GM23338 (cell line): ENCODE data around the gene AGAP1. TPM values are rescaled to one million over a fixed set of nuclear protein-coding genes. Genes with fewer than 3 reads are reported as not detected.

Experiments used
- CREB1 ChIP-seq: fragments of 250-450 bp; sonication (Bioruptor Pico); IDR thresholded peaks from 2 replicates; pipeline ENCODE4 v1.5.0; 2020; ENCODE audit warnings: low read depth, mild to moderate bottlenecking, moderate library complexity
- EZH2phosphoT487 ChIP-seq: fragments of 200-600 bp; sonication (generic); IDR thresholded peaks from one replicate; pipeline ENCODE4 v1.8.1; 2018; ENCODE audit warnings: antibody characterized with exemption; ENCODE audit not compliant: unreplicated experiment
- JUNB ChIP-seq: IDR thresholded peaks from one replicate; pipeline ENCODE4 v1.6.1; 2016; ENCODE audit warnings: antibody characterized with exemption; ENCODE audit not compliant: unreplicated experiment
- POLR2AphosphoS5 ChIP-seq: IDR thresholded peaks from 2 replicates; pipeline ENCODE4 v1.6.1; 2016; ENCODE audit warnings: antibody characterized with exemption, low read depth
- STAT1 ChIP-seq: IDR thresholded peaks from one replicate; pipeline ENCODE4 v1.6.1; 2016; ENCODE audit warnings: antibody characterized with exemption; ENCODE audit not compliant: unreplicated experiment
- ZNF331 ChIP-seq: fragments of 250-450 bp; sonication (Bioruptor Pico); IDR thresholded peaks from 2 replicates; pipeline ENCODE4 v1.5.0; 2020; ENCODE audit warnings: low read depth, mild to moderate bottlenecking, moderate library complexity
- polyA plus RNA-seq: library from polyadenylated mRNA; unstranded; fragments of >200 nt; fragmentation: Nextera tagmentation; extraction: Ambion mirVana; gene quantifications from 2 replicates; pipeline ENCODE4 v1.2.1, GENCODE V29; 2016
- total RNA-seq: library from RNA; depleted of rRNA; stranded (reverse); fragments of >200 nt; shearing (Covaris generic); gene quantifications from 2 replicates; pipeline ENCODE4 v1.2.3, GENCODE V29; 2014
- TF ChIP-seq, protein P1 (sequence below): fragments of 250-450 bp; sonication (Bioruptor Pico); IDR thresholded peaks from 2 replicates; pipeline ENCODE4 v1.5.0; 2020; ENCODE audit warnings: mild to moderate bottlenecking, moderate library complexity
- TF ChIP-seq, protein P2 (sequence below): IDR thresholded peaks from 2 replicates; pipeline ENCODE4 v1.6.1; 2016; ENCODE audit warnings: antibody characterized with exemption
- TF ChIP-seq, protein P3 (sequence below): IDR thresholded peaks from one replicate; pipeline ENCODE4 v1.6.1; 2018; ENCODE audit warnings: antibody characterized with exemption; ENCODE audit not compliant: unreplicated experiment

The AGAP1 gene
- total and polyA plus RNA-seq, 2 experiments from 2014 or later: 13.3 to 27.9 TPM

DNA sequence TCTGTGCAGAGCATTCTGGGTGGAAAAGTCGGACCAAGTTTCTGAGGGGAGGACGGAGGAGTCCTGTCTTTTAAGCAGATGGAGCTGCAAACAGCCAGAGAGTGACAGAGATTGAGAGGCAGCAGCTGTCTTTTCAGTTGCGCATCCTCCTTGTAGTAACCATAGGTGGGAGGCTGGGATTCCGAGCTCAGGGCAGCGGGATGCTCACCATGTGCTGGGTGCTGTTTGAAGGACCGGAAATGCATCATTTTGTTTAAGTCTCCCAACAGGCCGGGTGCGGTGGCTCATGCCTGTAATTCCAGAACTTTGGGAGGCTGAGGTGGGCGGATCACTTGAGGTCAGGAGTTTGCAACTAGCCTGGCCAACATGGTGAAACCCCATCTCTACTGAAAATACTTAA, 93.4 kb downstream of the AGAP1 start (continued):
- TF ChIP-seq, protein P1, sequence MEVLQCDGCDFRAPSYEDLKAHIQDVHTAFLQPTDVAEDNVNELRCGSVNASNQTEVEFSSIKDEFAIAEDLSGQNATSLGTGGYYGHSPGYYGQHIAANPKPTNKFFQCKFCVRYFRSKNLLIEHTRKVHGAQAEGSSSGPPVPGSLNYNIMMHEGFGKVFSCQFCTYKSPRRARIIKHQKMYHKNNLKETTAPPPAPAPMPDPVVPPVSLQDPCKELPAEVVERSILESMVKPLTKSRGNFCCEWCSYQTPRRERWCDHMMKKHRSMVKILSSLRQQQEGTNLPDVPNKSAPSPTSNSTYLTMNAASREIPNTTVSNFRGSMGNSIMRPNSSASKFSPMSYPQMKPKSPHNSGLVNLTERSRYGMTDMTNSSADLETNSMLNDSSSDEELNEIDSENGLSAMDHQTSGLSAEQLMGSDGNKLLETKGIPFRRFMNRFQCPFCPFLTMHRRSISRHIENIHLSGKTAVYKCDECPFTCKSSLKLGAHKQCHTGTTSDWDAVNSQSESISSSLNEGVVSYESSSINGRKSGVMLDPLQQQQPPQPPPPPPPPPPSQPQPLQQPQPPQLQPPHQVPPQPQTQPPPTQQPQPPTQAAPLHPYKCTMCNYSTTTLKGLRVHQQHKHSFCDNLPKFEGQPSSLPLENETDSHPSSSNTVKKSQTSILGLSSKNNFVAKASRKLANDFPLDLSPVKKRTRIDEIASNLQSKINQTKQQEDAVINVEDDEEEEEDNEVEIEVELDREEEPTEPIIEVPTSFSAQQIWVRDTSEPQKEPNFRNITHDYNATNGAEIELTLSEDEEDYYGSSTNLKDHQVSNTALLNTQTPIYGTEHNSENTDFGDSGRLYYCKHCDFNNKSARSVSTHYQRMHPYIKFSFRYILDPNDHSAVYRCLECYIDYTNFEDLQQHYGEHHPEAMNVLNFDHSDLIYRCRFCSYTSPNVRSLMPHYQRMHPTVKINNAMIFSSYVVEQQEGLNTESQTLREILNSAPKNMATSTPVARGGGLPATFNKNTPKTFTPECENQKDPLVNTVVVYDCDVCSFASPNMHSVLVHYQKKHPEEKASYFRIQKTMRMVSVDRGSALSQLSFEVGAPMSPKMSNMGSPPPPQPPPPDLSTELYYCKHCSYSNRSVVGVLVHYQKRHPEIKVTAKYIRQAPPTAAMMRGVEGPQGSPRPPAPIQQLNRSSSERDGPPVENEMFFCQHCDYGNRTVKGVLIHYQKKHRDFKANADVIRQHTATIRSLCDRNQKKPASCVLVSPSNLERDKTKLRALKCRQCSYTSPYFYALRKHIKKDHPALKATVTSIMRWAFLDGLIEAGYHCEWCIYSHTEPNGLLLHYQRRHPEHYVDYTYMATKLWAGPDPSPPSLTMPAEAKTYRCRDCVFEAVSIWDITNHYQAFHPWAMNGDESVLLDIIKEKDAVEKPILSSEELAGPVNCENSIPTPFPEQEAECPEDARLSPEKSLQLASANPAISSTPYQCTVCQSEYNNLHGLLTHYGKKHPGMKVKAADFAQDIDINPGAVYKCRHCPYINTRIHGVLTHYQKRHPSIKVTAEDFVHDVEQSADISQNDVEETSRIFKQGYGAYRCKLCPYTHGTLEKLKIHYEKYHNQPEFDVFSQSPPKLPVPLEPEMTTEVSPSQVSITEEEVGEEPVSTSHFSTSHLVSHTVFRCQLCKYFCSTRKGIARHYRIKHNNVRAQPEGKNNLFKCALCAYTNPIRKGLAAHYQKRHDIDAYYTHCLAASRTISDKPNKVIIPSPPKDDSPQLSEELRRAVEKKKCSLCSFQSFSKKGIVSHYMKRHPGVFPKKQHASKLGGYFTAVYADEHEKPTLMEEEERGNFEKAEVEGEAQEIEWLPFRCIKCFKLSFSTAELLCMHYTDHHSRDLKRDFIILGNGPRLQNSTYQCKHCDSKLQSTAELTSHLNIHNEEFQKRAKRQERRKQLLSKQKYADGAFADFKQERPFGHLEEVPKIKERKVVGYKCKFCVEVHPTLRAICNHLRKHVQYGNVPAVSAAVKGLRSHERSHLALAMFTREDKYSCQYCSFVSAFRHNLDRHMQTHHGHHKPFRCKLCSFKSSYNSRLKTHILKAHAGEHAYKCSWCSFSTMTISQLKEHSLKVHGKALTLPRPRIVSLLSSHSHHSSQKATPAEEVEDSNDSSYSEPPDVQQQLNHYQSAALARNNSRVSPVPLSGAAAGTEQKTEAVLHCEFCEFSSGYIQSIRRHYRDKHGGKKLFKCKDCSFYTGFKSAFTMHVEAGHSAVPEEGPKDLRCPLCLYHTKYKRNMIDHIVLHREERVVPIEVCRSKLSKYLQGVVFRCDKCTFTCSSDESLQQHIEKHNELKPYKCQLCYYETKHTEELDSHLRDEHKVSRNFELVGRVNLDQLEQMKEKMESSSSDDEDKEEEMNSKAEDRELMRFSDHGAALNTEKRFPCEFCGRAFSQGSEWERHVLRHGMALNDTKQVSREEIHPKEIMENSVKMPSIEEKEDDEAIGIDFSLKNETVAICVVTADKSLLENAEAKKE: no peak
- no peak for TF ChIP-seq POLR2AphosphoS5
- no peak for TF ChIP-seq STAT1
- TF ChIP-seq CREB1 (CRISPR knock-in tag): no peak
- TF ChIP-seq JUNB: no peak
- TF ChIP-seq ZNF331 (CRISPR knock-in tag): no peak
- TF ChIP-seq, protein P2, sequence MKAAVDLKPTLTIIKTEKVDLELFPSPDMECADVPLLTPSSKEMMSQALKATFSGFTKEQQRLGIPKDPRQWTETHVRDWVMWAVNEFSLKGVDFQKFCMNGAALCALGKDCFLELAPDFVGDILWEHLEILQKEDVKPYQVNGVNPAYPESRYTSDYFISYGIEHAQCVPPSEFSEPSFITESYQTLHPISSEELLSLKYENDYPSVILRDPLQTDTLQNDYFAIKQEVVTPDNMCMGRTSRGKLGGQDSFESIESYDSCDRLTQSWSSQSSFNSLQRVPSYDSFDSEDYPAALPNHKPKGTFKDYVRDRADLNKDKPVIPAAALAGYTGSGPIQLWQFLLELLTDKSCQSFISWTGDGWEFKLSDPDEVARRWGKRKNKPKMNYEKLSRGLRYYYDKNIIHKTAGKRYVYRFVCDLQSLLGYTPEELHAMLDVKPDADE: no peak
- no peak for TF ChIP-seq EZH2phosphoT487
- TF ChIP-seq, protein P3, sequence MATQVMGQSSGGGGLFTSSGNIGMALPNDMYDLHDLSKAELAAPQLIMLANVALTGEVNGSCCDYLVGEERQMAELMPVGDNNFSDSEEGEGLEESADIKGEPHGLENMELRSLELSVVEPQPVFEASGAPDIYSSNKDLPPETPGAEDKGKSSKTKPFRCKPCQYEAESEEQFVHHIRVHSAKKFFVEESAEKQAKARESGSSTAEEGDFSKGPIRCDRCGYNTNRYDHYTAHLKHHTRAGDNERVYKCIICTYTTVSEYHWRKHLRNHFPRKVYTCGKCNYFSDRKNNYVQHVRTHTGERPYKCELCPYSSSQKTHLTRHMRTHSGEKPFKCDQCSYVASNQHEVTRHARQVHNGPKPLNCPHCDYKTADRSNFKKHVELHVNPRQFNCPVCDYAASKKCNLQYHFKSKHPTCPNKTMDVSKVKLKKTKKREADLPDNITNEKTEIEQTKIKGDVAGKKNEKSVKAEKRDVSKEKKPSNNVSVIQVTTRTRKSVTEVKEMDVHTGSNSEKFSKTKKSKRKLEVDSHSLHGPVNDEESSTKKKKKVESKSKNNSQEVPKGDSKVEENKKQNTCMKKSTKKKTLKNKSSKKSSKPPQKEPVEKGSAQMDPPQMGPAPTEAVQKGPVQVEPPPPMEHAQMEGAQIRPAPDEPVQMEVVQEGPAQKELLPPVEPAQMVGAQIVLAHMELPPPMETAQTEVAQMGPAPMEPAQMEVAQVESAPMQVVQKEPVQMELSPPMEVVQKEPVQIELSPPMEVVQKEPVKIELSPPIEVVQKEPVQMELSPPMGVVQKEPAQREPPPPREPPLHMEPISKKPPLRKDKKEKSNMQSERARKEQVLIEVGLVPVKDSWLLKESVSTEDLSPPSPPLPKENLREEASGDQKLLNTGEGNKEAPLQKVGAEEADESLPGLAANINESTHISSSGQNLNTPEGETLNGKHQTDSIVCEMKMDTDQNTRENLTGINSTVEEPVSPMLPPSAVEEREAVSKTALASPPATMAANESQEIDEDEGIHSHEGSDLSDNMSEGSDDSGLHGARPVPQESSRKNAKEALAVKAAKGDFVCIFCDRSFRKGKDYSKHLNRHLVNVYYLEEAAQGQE: no peak
